ENCODE measurements around the gene HAPSTR1.
"Not testable (repeated sequence)": the region's sequence is repeated elsewhere in the genome, so short reads cannot be mapped to it uniquely, and the experiment has no call there.

Gene HAPSTR1

GRCh38 chr16:9071377-9071776 is 20.1 kb upstream of the HAPSTR1 start:
- no peak for DNase-seq (ENCODE audit: low read depth)

- no peak for DNase-seq (ENCODE audit: low read depth)
These were observed 18.6 kb upstream of the HAPSTR1 start for GRCh38 chr16:9072806-9073341.

GRCh38 chr16:9075299-9076071 is 16.0 kb upstream of the HAPSTR1 start:
- DNase-seq (ENCODE audit: low read depth) = no peak

- no peak for DNase-seq (ENCODE audit: low read depth)
These were observed 14.2 kb upstream of the HAPSTR1 start for GRCh38 chr16:9077091-9077809.

- DNase-seq (ENCODE audit: low read depth) = not testable (repeated sequence)
These were observed 12.7 kb upstream of the HAPSTR1 start for GRCh38 chr16:9078467-9079429.

- DNase-seq (ENCODE audit: low read depth) = no peak
These were observed 12.0 kb upstream of the HAPSTR1 start for GRCh38 chr16:9079430-9079812.

- DNase-seq (ENCODE audit: low read depth) = no peak
These were observed 10.3 kb upstream of the HAPSTR1 start for GRCh38 chr16:9081158-9081557.

GRCh38 chr16:9081843-9082242 is 9.6 kb upstream of the HAPSTR1 start:
- DNase-seq (ENCODE audit: low read depth) = no peak

GRCh38 chr16:9082422-9082821 is 9.0 kb upstream of the HAPSTR1 start:
- DNase-seq (ENCODE audit: low read depth) = no peak

GRCh38 chr16:9087733-9088132 is 3.7 kb upstream of the HAPSTR1 start:
- not testable (repeated sequence) for DNase-seq (ENCODE audit: low read depth)

- DNase-seq (ENCODE audit: low read depth) = no peak
These were observed 2.6 kb upstream of the HAPSTR1 start for GRCh38 chr16:9088848-9089247.

- no peak for DNase-seq (ENCODE audit: low read depth)
These were observed 1.8 kb upstream of the HAPSTR1 start for GRCh38 chr16:9089660-9090059.

GRCh38 chr16:9090101-9090959 is 1.1 kb upstream of the HAPSTR1 start:
- DNase-seq (ENCODE audit: low read depth) = no peak

- DNase-seq (ENCODE audit: low read depth) = no peak
These were observed 430 bp downstream of the HAPSTR1 start for GRCh38 chr16:9091867-9092281.

- DNase-seq (ENCODE audit: low read depth) = no peak
These were observed 986 bp downstream of the HAPSTR1 start for GRCh38 chr16:9092282-9092977.

GRCh38 chr16:9092978-9093344 is 1.5 kb downstream of the HAPSTR1 start:
- no peak for DNase-seq (ENCODE audit: low read depth)

GRCh38 chr16:9094011-9094846 is 2.8 kb downstream of the HAPSTR1 start:
- no peak for DNase-seq (ENCODE audit: low read depth)

GRCh38 chr16:9095171-9095570 is 3.7 kb downstream of the HAPSTR1 start:
- no peak for DNase-seq (ENCODE audit: low read depth)

GRCh38 chr16:9095656-9096397 is 4.4 kb downstream of the HAPSTR1 start:
- DNase-seq (ENCODE audit: low read depth) = no peak

Data from stimulated activated CD8-positive, alpha-beta memory T cell treated with anti-CD3 and anti-CD28 coated beads, Interleukin-12 subunit alpha, Interleukin-12 subunit beta, amount 100 ng/mL, for 1 hour (primary cell).